CD4-positive, alpha-beta T cell (primary cell): ENCODE measurements around the gene NPTN. TPM values are rescaled to one million over a fixed set of nuclear protein-coding genes. Genes with fewer than 3 reads are reported as not detected.
"Not testable (repeated sequence)": the region's sequence is repeated elsewhere in the genome, so short reads cannot be mapped to it uniquely, and the experiment has no call there.

Experiments used
- ATAC-seq: fragments of 200-7000 bp; cut with Tn5 transposase; one replicate; pipeline ENCODE4 v1.10.0; 2022; ENCODE audit warnings: mild to moderate bottlenecking; ENCODE audit not compliant: poor library complexity
- CTCF ChIA-PET: fragments of 350-600 bp; sonication (Branson Sonifier 250); formaldehyde crosslinking; loops from one replicate; lab custom pipeline; 2021; ENCODE audit warnings: antibody characterized with exemption, inconsistent platforms; lab: Charles Lee
- POLR2A ChIA-PET: fragments of 350-600 bp; sonication (Branson Sonifier 250); formaldehyde crosslinking; loops from one replicate; lab custom pipeline; 2021; ENCODE audit warnings: antibody characterized with exemption, inconsistent platforms; lab: Charles Lee
- DNase-seq, 14 experiments: peaks; one replicate each; pipeline ENCODE4 v3.0.0-alpha.2; 2013 to 2020; ENCODE audit warnings: mixed read lengths in 2 of 14
- H3K27ac ChIP-seq, 2 donors: one replicate each; pipeline versions ENCODE4 v1.5.1 to v1.7.0; 2013; ENCODE audit warnings: low read length in 2 of 2, low read depth in 1 of 2, mild to moderate bottlenecking in 1 of 2
- H3K27me3 ChIP-seq, 2 experiments: 1 replicate in 1 of 2; 2 replicates in 1 of 2; pipeline versions ENCODE4 v1.6.1 to v1.7.0; 2013; ENCODE audit warnings: low read length in 2 of 2, control low read depth in 1 of 2, mild to moderate bottlenecking in 1 of 2, moderate library complexity in 1 of 2; ENCODE audit not compliant: insufficient read depth in 2 of 2, control insufficient read depth in 1 of 2
- H3K36me3 ChIP-seq: one replicate; pipeline ENCODE4 v1.6.1; 2013; ENCODE audit warnings: low read length, control low read depth; ENCODE audit not compliant: insufficient read depth
- H3K4me1 ChIP-seq: one replicate; pipeline ENCODE4 v1.6.1; 2013; ENCODE audit warnings: low read length, control low read depth; ENCODE audit not compliant: insufficient read depth
- H3K4me3 ChIP-seq: one replicate; pipeline ENCODE4 v1.5.1; 2013; ENCODE audit warnings: mild to moderate bottlenecking, low read length, moderate library complexity
- H3K9me3 ChIP-seq, 2 experiments: 1 replicate in 1 of 2; 2 replicates in 1 of 2; pipeline versions ENCODE4 v1.6.1 to v1.7.0; 2013; ENCODE audit warnings: low read length in 2 of 2, mild to moderate bottlenecking in 2 of 2, control low read depth in 1 of 2, moderate library complexity in 1 of 2; ENCODE audit not compliant: control insufficient read depth in 1 of 2, insufficient read depth in 1 of 2
- H3K27ac Mint-ChIP-seq: one replicate; pipeline ENCODE4 v1.8.0; 2020; ENCODE audit warnings: mixed read lengths
- H3K27me3 Mint-ChIP-seq: one replicate; pipeline ENCODE4 v1.8.0; 2021; ENCODE audit warnings: mixed read lengths
- H3K36me3 Mint-ChIP-seq: one replicate; pipeline ENCODE4 v1.8.0; 2021; ENCODE audit warnings: low read depth, mixed read lengths
- H3K4me1 Mint-ChIP-seq: one replicate; pipeline ENCODE4 v1.8.0; 2021; ENCODE audit warnings: low read depth, mixed read lengths
- H3K4me3 Mint-ChIP-seq: one replicate; pipeline ENCODE4 v1.8.0; 2020; ENCODE audit warnings: mild to moderate bottlenecking, mixed read lengths
- H3K9me3 Mint-ChIP-seq: one replicate; pipeline ENCODE4 v1.8.0; 2020; ENCODE audit warnings: mixed read lengths
- CTCF ChIP-seq: fragments of 200-600 bp; IDR thresholded peaks from one replicate; pipeline ENCODE4 v1.8.0; 2022; ENCODE audit warnings: antibody characterized with exemption, mild to moderate bottlenecking
- intact Hi-C, 2 experiments: fragments of 100-400 bp; cut with DNase I in 1 of 2; cut with micrococcal nuclease in 1 of 2; formaldehyde crosslinking; loops; one replicate each; pipeline versions ENCODE4 v1.15.1 to v1.9.0; 2023 to 2025; cut with DNase I, micrococcal nuclease
- total RNA-seq, 174 experiments: library from RNA in 2 of 174; stranded (reverse) in 2 of 174; gene quantifications; one replicate each; pipeline ENCODE4 v1.2.3 and lab custom pipeline; 2021 to 2026

The NPTN gene
- total RNA-seq, 2 experiments from 2014 or later = 9.3 to 13.5 TPM

- Mint-ChIP-seq H3K36me3 (peaks cover 70% of the 10 kb centered on the region), H3K27me3 (no peaks in the 10 kb centered on the region), H3K9me3 (no peaks in the 10 kb centered on the region), H3K27ac (no peak overlapping the region), H3K4me3 (no peak overlapping the region), H3K4me1 (peaks cover 9% of the 10 kb centered on the region)
- Histone ChIP-seq H3K27me3 (no peaks in the 10 kb centered on the region), H3K4me3 (no peak overlapping the region), H3K27ac (no peak overlapping the region), H3K9me3 (no peaks in the 10 kb centered on the region), H3K36me3 (peaks cover 50% of the 10 kb centered on the region), H3K4me1 (no peaks in the 10 kb centered on the region)
- TF ChIP-seq CTCF = no peak
- DNase-seq = no peak
- ChIA-PET POLR2A (no interaction called here), CTCF (no interaction called here)
- intact Hi-C loops = no loop called here
- ATAC-seq = no peak
Observed at GRCh38 chr15:73558529-73558928, 74.7 kb downstream of the NPTN start.

GRCh38 chr15:73555080-73555479 lies 78.1 kb downstream of the NPTN start:
- Histone ChIP-seq H3K27ac (no peak overlapping the region), H3K4me3 (no peak overlapping the region), H3K4me1 (no peaks in the 10 kb centered on the region), H3K36me3 (peaks cover 25% of the 10 kb centered on the region), H3K9me3 (no peaks in the 10 kb centered on the region), H3K27me3 (no peaks in the 10 kb centered on the region)
- DNase-seq (no peak), ATAC-seq (no peak)
- peaks cover 41% of the 10 kb centered on the region for H3K36me3 Mint-ChIP-seq
- H3K27me3 Mint-ChIP-seq = no peaks in the 10 kb centered on the region
- no peak overlapping the region for H3K27ac Mint-ChIP-seq
- H3K4me1 Mint-ChIP-seq = peaks cover 9% of the 10 kb centered on the region
- no peak overlapping the region for H3K4me3 Mint-ChIP-seq
- ChIA-PET CTCF (no interaction called here), POLR2A (no interaction called here)
- no peak for TF ChIP-seq CTCF
- intact Hi-C loops = no loop called here
- H3K9me3 Mint-ChIP-seq = no peaks in the 10 kb centered on the region

- intact Hi-C loops = no loop called here
Observed at GRCh38 chr15:73550190-73550589, 83.0 kb downstream of the NPTN start.

GRCh38 chr15:73548925-73549324 lies 84.3 kb downstream of the NPTN start:
- POLR2A ChIA-PET, H3K27me3 ChIP-seq, H3K9me3 ChIP-seq, H3K4me3 ChIP-seq, intact Hi-C loops, H3K27ac ChIP-seq, DNase-seq, H3K4me1 ChIP-seq, H3K27me3 Mint-ChIP-seq, CTCF ChIA-PET, H3K9me3 Mint-ChIP-seq, H3K36me3 ChIP-seq, H3K4me1 Mint-ChIP-seq, H3K4me3 Mint-ChIP-seq, ATAC-seq, H3K27ac Mint-ChIP-seq, H3K36me3 Mint-ChIP-seq: not testable (repeated sequence)

More at GRCh38 chr15:73550190-73550589, 83.0 kb downstream of the NPTN start:
- Mint-ChIP-seq H3K4me3 (no peak overlapping the region), H3K36me3 (no peaks in the 10 kb centered on the region), H3K27me3 (no peaks in the 10 kb centered on the region), H3K9me3 (no peaks in the 10 kb centered on the region), H3K4me1 (peaks cover 2% of the 10 kb centered on the region), H3K27ac (no peak overlapping the region)
- ATAC-seq (no peak), DNase-seq (no peak)
- H3K27ac ChIP-seq = no peak overlapping the region
- no peaks in the 10 kb centered on the region for H3K27me3 ChIP-seq
- H3K36me3 ChIP-seq = no peaks in the 10 kb centered on the region
- POLR2A ChIA-PET = no interaction called here
- CTCF ChIA-PET = no interaction called here
- H3K4me3 ChIP-seq = no peak overlapping the region
- TF ChIP-seq CTCF = no peak
- no peaks in the 10 kb centered on the region for H3K4me1 ChIP-seq
- H3K9me3 ChIP-seq = no peaks in the 10 kb centered on the region
